ENCODE measurements around the gene NFASC.

NFASC gene

GRCh38 chr1:204950353-204951001, 79.8 kb downstream of the NFASC start:
- FAIRE-seq (no peak), DNase-seq (ENCODE audit: insufficient read length, low spot score) (no peak)

GRCh38 chr1:204958317-204959307, 88.0 kb downstream of the NFASC start:
- FAIRE-seq (no peak), DNase-seq (ENCODE audit: insufficient read length, low spot score) (no peak)

GRCh38 chr1:204959374-204959773, 88.7 kb downstream of the NFASC start:
- no peak for DNase-seq (ENCODE audit: insufficient read length, low spot score)
- FAIRE-seq, result no peak

- DNase-seq (ENCODE audit: insufficient read length, low spot score) (no peak), FAIRE-seq (no peak)
Measured at GRCh38 chr1:204959836-204960235, 89.2 kb downstream of the NFASC start.

GRCh38 chr1:204960306-204961125, 89.9 kb downstream of the NFASC start:
- FAIRE-seq (no peak), DNase-seq (ENCODE audit: insufficient read length, low spot score) (no peak)

- FAIRE-seq (no peak), DNase-seq (ENCODE audit: insufficient read length, low spot score) (no peak)
Measured at GRCh38 chr1:204961765-204962419, 91.2 kb downstream of the NFASC start.

- FAIRE-seq (no peak), DNase-seq (ENCODE audit: insufficient read length, low spot score) (no peak)
Measured at GRCh38 chr1:204962742-204963632, 92.3 kb downstream of the NFASC start.

GRCh38 chr1:204967451-204967850, 96.8 kb downstream of the NFASC start:
- no peak for DNase-seq (ENCODE audit: insufficient read length, low spot score)

GRCh38 chr1:204968135-204968534, 97.5 kb downstream of the NFASC start:
- DNase-seq (ENCODE audit: insufficient read length, low spot score) (no peak), FAIRE-seq (no peak)

More at GRCh38 chr1:204967451-204967850, 96.8 kb downstream of the NFASC start:
- no peak for FAIRE-seq

GRCh38 chr1:204968951-204969350, 98.3 kb downstream of the NFASC start:
- FAIRE-seq, result no peak
- no peak for DNase-seq (ENCODE audit: insufficient read length, low spot score)

- FAIRE-seq, result no peak
- DNase-seq (ENCODE audit: insufficient read length, low spot score), result no peak
Measured at GRCh38 chr1:204970937-204971336, 100.3 kb downstream of the NFASC start.

GRCh38 chr1:204971517-204972336, 101.1 kb downstream of the NFASC start:
- peak; percentile 68 for DNase-seq (ENCODE audit: insufficient read length, low spot score)
- FAIRE-seq, result no peak

- FAIRE-seq (no peak), DNase-seq (ENCODE audit: insufficient read length, low spot score) (no peak)
Measured at GRCh38 chr1:204972426-204972825, 101.8 kb downstream of the NFASC start.

GRCh38 chr1:204973449-204973848, 102.8 kb downstream of the NFASC start:
- FAIRE-seq (no peak), DNase-seq (ENCODE audit: insufficient read length, low spot score) (no peak)

GRCh38 chr1:204974327-204974726, 103.7 kb downstream of the NFASC start:
- DNase-seq (ENCODE audit: insufficient read length, low spot score) (no peak), FAIRE-seq (no peak)

- FAIRE-seq, result no peak
- DNase-seq (ENCODE audit: insufficient read length, low spot score), result no peak
Measured at GRCh38 chr1:204975021-204975420, 104.4 kb downstream of the NFASC start.

- FAIRE-seq, result no peak
- DNase-seq (ENCODE audit: insufficient read length, low spot score), result peak; percentile 84
Measured at GRCh38 chr1:204975568-204976235, 105.0 kb downstream of the NFASC start.

GRCh38 chr1:204976646-204977045, 106.0 kb downstream of the NFASC start:
- FAIRE-seq (no peak), DNase-seq (ENCODE audit: insufficient read length, low spot score) (no peak)

All from HTR-8/SVneo (cell line).